GM12874 (cell line): ENCODE results near the gene SYTL5.

Experiments
- CTCF ChIP-seq: IDR thresholded peaks from 2 replicates; pipeline ENCODE4 v1.5.1; 2011; ENCODE audit warnings: low read depth, mild to moderate bottlenecking, control low read depth, low read length, moderate library complexity; ENCODE audit not compliant: insufficient read depth

Gene SYTL5

GRCh38 chrX:38142610-38143009, 136.3 kb downstream of the SYTL5 start:
- no peak for TF ChIP-seq CTCF

- no peak for TF ChIP-seq CTCF
Observed at GRCh38 chrX:38149016-38149415, 142.7 kb downstream of the SYTL5 start.

GRCh38 chrX:38150993-38151392, 144.6 kb downstream of the SYTL5 start:
- no peak for TF ChIP-seq CTCF

GRCh38 chrX:38151441-38151840, 145.1 kb downstream of the SYTL5 start:
- TF ChIP-seq CTCF = no peak

GRCh38 chrX:38154340-38154739, 148.0 kb downstream of the SYTL5 start:
- TF ChIP-seq CTCF = no peak

- TF ChIP-seq CTCF = no peak
Observed at GRCh38 chrX:38154818-38155217, 148.5 kb downstream of the SYTL5 start.

- TF ChIP-seq CTCF = no peak
Observed at GRCh38 chrX:38156838-38157237, 150.5 kb downstream of the SYTL5 start.

- TF ChIP-seq CTCF = no peak
Observed at GRCh38 chrX:38163193-38163592, 156.8 kb downstream of the SYTL5 start.
